PC-9 (cell line): ENCODE results near the gene FHAD1. TPM values are rescaled to one million over a fixed set of nuclear protein-coding genes. Genes with fewer than 3 reads are reported as not detected.

ENCODE experiments used
- BruUV-seq: library from RNA; stranded (reverse); fragments of 400-500 nt; replicated peaks from 2 replicates; lab custom pipeline; 2021; lab: Mats Ljungman, UMichigan
- CTCF ChIA-PET: fragments of 300-600 bp; sonication (Branson Sonifier 250); formaldehyde crosslinking; loops from one replicate; lab custom pipeline; 2022; ENCODE audit warnings: antibody characterized with exemption; lab: Charles Lee
- POLR2A ChIA-PET: fragments of 300-600 bp; sonication (Branson Sonifier 250); formaldehyde crosslinking; loops from one replicate; lab custom pipeline; 2022; ENCODE audit warnings: antibody characterized with exemption; ENCODE audit not compliant: unreplicated experiment; lab: Charles Lee
- DNase-seq, 2 experiments: peaks; one replicate each; pipeline versions ENCODE4 v3.0.0 to v3.0.0-alpha.2; 2015 to 2022; ENCODE audit warnings: mixed read lengths in 1 of 2
- H2AFZ ChIP-seq: fragments of 200-600 bp; sonication (generic); 2 replicates; pipeline ENCODE4 v1.8.1; 2017; ENCODE audit warnings: antibody characterized with exemption
- H3F3A ChIP-seq: fragments of 200-600 bp; sonication (generic); 2 replicates; pipeline ENCODE4 v1.8.1; 2017; ENCODE audit warnings: antibody characterized with exemption, mild to moderate bottlenecking, low read depth; ENCODE audit not compliant: insufficient read depth
- H3K27ac ChIP-seq: fragments of 200-600 bp; sonication (generic); 2 replicates; pipeline ENCODE4 v1.6.1; 2016; ENCODE audit warnings: mixed run types
- H3K27me3 ChIP-seq: fragments of 200-600 bp; sonication (generic); 2 replicates; pipeline ENCODE4 v1.6.1; 2016; ENCODE audit warnings: low read depth, mixed run types; ENCODE audit not compliant: insufficient read depth
- H3K36me3 ChIP-seq: fragments of 200-600 bp; sonication (generic); 2 replicates; pipeline ENCODE4 v1.6.1; 2016; ENCODE audit warnings: low read depth, mixed run types
- H3K4me1 ChIP-seq: fragments of 200-600 bp; sonication (generic); replicated peaks from 2 replicates; pipeline ENCODE4 v1.6.1; 2016; ENCODE audit warnings: mixed run types; ENCODE audit not compliant: insufficient read depth
- H3K4me2 ChIP-seq: fragments of 200-600 bp; sonication (generic); 2 replicates; pipeline ENCODE4 v1.6.1; 2017; ENCODE audit warnings: mixed run types
- H3K4me3 ChIP-seq: fragments of 200-600 bp; sonication (generic); 2 replicates; pipeline ENCODE4 v1.6.1; 2016; ENCODE audit warnings: mixed run types
- H3K79me2 ChIP-seq: fragments of 200-600 bp; sonication (generic); 2 replicates; pipeline ENCODE4 v1.6.1; 2017; ENCODE audit warnings: low read depth, mixed run types
- H3K9me2 ChIP-seq: fragments of 200-600 bp; sonication (generic); 2 replicates; pipeline ENCODE4 v1.8.1; 2017; ENCODE audit warnings: mild to moderate bottlenecking; ENCODE audit not compliant: insufficient read depth
- H3K9me3 ChIP-seq: fragments of 200-600 bp; sonication (generic); 2 replicates; pipeline ENCODE4 v1.8.1; 2016; ENCODE audit warnings: low read depth; ENCODE audit not compliant: insufficient read depth
- H4K20me1 ChIP-seq: fragments of 200-600 bp; sonication (generic); 2 replicates; pipeline ENCODE4 v1.8.1; 2017; ENCODE audit not compliant: insufficient read depth
- CTCF ChIP-seq: fragments of 200-600 bp; sonication (generic); conservative IDR thresholded peaks from 2 replicates; pipeline ENCODE4 v1.6.1; 2017; ENCODE audit warnings: mixed run types, antibody characterized with exemption, mild to moderate bottlenecking, moderate library complexity
- EZH2 ChIP-seq: fragments of 200-600 bp; sonication (generic); IDR thresholded peaks from 2 replicates; pipeline ENCODE4 v1.8.0; 2017; ENCODE audit warnings: antibody characterized with exemption, low read depth
- intact Hi-C: fragments of 100-400 bp; cut with micrococcal nuclease; formaldehyde crosslinking; loops from one replicate; pipeline ENCODE4 v1.10.0; 2022; ENCODE audit not compliant: unreplicated experiment
- total RNA-seq: library from RNA; stranded (reverse); gene quantifications from 2 replicates; pipeline ENCODE4 v1.2.3, GENCODE V29; 2021

The FHAD1 gene
- total RNA-seq, 1 experiment from 2014 or later, result 6.9 TPM

- no peak for DNase-seq
- no peaks in the 10 kb centered on the region for H3K9me3 ChIP-seq
- no TSS peak for BruUV-seq
- no peaks in the 10 kb centered on the region for H3F3A ChIP-seq
- POLR2A ChIA-PET, result no interaction called here
- H3K36me3 ChIP-seq, result no peaks in the 10 kb centered on the region
- H3K4me2 ChIP-seq, result no peak overlapping the region
- H4K20me1 ChIP-seq, result no peaks in the 10 kb centered on the region
- no peaks in the 10 kb centered on the region for H3K79me2 ChIP-seq
- H2AFZ ChIP-seq, result no peak overlapping the region
- no peak overlapping the region for H3K4me3 ChIP-seq
- H3K4me1 ChIP-seq, result no peaks in the 10 kb centered on the region
- H3K9me2 ChIP-seq, result no peaks in the 10 kb centered on the region
- CTCF ChIA-PET, result no interaction called here
- no peak for TF ChIP-seq EZH2
- TF ChIP-seq CTCF, result no peak
- intact Hi-C loops, result no loop called here
- H3K27ac ChIP-seq, result no peak overlapping the region
- H3K27me3 ChIP-seq, result no peaks in the 10 kb centered on the region
Measured at GRCh38 chr1:15442119-15442518, 195.1 kb downstream of the FHAD1 start.

- no peaks in the 10 kb centered on the region for H3K9me2 ChIP-seq
- TF ChIP-seq EZH2 (no peak), CTCF (no peak)
- no peak overlapping the region for H3K27ac ChIP-seq
- no peaks in the 10 kb centered on the region for H3K4me1 ChIP-seq
- no peaks in the 10 kb centered on the region for H3K9me3 ChIP-seq
- H3K36me3 ChIP-seq, result no peaks in the 10 kb centered on the region
- H2AFZ ChIP-seq, result no peak overlapping the region
- intact Hi-C loops, result no loop called here
- H4K20me1 ChIP-seq, result no peaks in the 10 kb centered on the region
- BruUV-seq, result no TSS peak
- H3K79me2 ChIP-seq, result no peaks in the 10 kb centered on the region
- H3F3A ChIP-seq, result no peaks in the 10 kb centered on the region
- H3K4me2 ChIP-seq, result no peak overlapping the region
- ChIA-PET POLR2A (no interaction called here), CTCF (no interaction called here)
- no peaks in the 10 kb centered on the region for H3K27me3 ChIP-seq
- no peak overlapping the region for H3K4me3 ChIP-seq
- no peak for DNase-seq
Measured at GRCh38 chr1:15442759-15443158, 195.7 kb downstream of the FHAD1 start.

- no peaks in the 10 kb centered on the region for H3K36me3 ChIP-seq
- intact Hi-C loops, result no loop called here
- H3K4me3 ChIP-seq, result no peak overlapping the region
- no peaks in the 10 kb centered on the region for H3K27me3 ChIP-seq
- CTCF ChIA-PET, result no interaction called here
- TF ChIP-seq CTCF (no peak), EZH2 (no peak)
- no TSS peak for BruUV-seq
- H3K9me3 ChIP-seq, result no peaks in the 10 kb centered on the region
- no peak overlapping the region for H3K4me2 ChIP-seq
- no peaks in the 10 kb centered on the region for H3K4me1 ChIP-seq
- no peaks in the 10 kb centered on the region for H3F3A ChIP-seq
- H3K27ac ChIP-seq, result no peak overlapping the region
- DNase-seq, result no peak
- no peaks in the 10 kb centered on the region for H3K9me2 ChIP-seq
- H4K20me1 ChIP-seq, result no peaks in the 10 kb centered on the region
- no peak overlapping the region for H2AFZ ChIP-seq
- H3K79me2 ChIP-seq, result no peaks in the 10 kb centered on the region
- POLR2A ChIA-PET, result no interaction called here
Measured at GRCh38 chr1:15443281-15443680, 196.3 kb downstream of the FHAD1 start.
